Measurements from ENCODE around the gene CUBN.

DNA sequence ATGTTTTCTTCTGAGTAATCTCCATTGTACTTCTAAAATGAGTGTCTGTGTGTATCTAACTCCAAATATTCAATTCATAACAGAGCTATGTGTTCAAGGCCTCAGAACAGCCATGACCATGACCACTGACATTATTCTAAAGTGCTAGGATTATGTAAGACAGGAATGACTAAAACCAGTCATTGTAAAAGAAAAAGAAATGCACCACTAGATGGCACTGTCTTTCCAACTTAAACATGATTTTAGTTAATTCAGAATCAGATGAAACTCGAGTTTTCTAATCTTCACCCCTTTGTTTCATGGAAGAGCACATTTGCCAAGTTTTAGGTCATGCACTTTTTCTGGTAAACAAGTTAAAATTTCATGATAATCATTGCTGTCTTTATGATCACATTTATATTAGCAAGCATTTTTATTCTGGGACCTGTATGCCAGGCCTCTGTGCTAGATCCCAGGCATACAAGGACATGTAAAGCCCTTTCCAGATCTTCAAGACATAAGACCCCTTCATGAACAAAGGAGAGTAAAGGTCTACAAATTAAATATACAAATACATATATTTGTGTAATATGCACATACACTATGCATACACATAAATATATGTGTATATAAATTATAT, 286.2 kb downstream of the CUBN start:
- TF ChIP-seq, protein P1, sequence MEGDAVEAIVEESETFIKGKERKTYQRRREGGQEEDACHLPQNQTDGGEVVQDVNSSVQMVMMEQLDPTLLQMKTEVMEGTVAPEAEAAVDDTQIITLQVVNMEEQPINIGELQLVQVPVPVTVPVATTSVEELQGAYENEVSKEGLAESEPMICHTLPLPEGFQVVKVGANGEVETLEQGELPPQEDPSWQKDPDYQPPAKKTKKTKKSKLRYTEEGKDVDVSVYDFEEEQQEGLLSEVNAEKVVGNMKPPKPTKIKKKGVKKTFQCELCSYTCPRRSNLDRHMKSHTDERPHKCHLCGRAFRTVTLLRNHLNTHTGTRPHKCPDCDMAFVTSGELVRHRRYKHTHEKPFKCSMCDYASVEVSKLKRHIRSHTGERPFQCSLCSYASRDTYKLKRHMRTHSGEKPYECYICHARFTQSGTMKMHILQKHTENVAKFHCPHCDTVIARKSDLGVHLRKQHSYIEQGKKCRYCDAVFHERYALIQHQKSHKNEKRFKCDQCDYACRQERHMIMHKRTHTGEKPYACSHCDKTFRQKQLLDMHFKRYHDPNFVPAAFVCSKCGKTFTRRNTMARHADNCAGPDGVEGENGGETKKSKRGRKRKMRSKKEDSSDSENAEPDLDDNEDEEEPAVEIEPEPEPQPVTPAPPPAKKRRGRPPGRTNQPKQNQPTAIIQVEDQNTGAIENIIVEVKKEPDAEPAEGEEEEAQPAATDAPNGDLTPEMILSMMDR (IDR thresholded peaks at IDR 0.05), result peak; percentile 67
- TF ChIP-seq ZFX (IDR thresholded peaks at IDR 0.05; ENCODE audit: borderline replicate concordance), result no peak

Data from 22Rv1 (cell line).